ENCODE results near the gene SPA17.

SPA17 gene

DNA sequence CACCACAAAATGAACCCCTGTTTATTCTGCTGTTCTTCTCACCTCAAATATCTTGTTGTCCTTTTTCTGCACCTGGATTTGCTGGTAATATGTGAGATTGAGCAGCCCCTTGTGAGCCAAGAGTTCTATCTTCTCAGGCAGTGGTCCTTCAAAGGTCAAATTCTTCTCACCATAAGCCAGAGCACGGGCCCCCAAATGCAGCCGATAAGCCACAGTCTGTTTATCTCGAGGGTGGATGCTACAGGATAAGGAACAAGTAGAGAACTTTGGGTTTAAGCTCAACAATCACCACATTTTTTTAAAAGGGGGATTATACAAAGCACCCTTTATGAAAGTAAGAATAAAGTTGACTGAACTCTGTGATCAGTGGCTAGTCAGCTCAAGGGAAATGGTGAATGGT lies 35.2 kb upstream of the SPA17 start:
- TF ChIP-seq, protein P1, sequence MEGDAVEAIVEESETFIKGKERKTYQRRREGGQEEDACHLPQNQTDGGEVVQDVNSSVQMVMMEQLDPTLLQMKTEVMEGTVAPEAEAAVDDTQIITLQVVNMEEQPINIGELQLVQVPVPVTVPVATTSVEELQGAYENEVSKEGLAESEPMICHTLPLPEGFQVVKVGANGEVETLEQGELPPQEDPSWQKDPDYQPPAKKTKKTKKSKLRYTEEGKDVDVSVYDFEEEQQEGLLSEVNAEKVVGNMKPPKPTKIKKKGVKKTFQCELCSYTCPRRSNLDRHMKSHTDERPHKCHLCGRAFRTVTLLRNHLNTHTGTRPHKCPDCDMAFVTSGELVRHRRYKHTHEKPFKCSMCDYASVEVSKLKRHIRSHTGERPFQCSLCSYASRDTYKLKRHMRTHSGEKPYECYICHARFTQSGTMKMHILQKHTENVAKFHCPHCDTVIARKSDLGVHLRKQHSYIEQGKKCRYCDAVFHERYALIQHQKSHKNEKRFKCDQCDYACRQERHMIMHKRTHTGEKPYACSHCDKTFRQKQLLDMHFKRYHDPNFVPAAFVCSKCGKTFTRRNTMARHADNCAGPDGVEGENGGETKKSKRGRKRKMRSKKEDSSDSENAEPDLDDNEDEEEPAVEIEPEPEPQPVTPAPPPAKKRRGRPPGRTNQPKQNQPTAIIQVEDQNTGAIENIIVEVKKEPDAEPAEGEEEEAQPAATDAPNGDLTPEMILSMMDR (conservative IDR thresholded peaks at IDR 0.05; ENCODE audit: low read length), result no peak

DNA sequence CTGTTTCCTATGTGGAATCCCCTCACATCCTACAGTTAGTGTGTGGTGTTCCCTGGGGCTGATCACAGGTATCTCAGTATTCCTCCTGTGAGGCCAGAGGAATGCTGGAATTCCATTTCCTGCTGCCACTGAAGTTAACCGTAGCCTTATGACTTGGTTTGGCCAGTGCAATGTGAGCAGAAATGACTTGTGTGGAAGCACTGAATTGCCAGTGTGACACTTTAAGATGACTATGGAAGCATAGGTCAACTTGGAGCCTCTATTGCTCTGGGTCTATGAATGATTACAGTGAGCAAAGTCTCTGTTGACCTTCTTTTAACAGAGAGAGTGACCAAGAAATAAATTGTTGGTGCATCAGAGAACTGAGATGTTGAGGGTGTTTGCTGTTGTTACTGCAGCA lies 34.5 kb upstream of the SPA17 start:
- no peak for DNase-seq (ENCODE audit: low read depth)
- TF ChIP-seq, protein P1 (conservative IDR thresholded peaks at IDR 0.05; ENCODE audit: low read length), result no peak
- no peak overlapping the region for H3K4me3 ChIP-seq (ENCODE audit: low read length)

More for the DNA sequence above, 35.2 kb upstream of the SPA17 start:
- no peak overlapping the region for H3K4me3 ChIP-seq (ENCODE audit: low read length)
- DNase-seq (ENCODE audit: low read depth), result no peak

DNA sequence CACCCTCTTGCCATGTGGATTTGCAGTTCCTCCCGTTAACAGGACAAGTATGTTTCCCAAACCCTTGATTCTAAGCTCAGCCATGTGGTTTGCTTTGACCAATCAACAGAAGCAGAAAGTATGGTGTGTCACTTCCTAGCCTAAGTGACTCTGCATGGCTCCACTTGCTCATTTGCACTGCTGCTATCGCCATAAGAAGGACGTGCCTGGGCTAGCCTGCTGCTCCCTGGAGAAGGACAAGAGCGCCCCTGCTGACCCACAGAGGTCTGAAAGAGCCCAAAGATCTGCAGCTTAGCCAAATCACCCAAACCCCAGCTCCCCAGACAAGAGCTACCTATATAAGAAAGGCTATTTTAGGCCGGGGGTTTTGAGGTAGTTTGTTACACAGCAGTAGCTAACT lies 33.0 kb upstream of the SPA17 start:
- TF ChIP-seq, protein P1 (conservative IDR thresholded peaks at IDR 0.05; ENCODE audit: low read length), result no peak

DNA sequence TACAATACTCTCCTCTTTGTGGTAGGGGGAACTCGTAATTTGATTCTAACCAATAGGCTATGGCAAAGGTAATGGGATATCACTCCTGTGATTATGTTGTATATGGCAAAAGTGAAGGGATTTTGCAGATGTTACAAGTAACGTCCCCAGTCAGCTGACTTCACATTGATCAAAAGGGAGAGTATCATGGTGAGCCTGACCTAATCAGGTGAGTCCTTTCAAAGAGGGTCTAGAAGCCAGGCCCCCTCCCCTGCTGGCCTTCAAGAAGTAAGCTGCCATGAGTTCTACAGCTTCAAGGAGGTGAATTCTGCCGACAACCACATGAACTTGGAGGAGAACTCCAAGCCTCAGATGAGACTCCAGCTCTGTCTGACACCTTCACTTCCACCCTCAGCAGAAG lies 31.1 kb upstream of the SPA17 start:
- no peak for DNase-seq (ENCODE audit: low read depth)
- TF ChIP-seq, protein P1 (conservative IDR thresholded peaks at IDR 0.05; ENCODE audit: low read length), result no peak
- H3K4me3 ChIP-seq (ENCODE audit: low read length), result no peak overlapping the region

More for the DNA sequence above, 33.0 kb upstream of the SPA17 start:
- DNase-seq (ENCODE audit: low read depth), result no peak
- no peak overlapping the region for H3K4me3 ChIP-seq (ENCODE audit: low read length)

DNA sequence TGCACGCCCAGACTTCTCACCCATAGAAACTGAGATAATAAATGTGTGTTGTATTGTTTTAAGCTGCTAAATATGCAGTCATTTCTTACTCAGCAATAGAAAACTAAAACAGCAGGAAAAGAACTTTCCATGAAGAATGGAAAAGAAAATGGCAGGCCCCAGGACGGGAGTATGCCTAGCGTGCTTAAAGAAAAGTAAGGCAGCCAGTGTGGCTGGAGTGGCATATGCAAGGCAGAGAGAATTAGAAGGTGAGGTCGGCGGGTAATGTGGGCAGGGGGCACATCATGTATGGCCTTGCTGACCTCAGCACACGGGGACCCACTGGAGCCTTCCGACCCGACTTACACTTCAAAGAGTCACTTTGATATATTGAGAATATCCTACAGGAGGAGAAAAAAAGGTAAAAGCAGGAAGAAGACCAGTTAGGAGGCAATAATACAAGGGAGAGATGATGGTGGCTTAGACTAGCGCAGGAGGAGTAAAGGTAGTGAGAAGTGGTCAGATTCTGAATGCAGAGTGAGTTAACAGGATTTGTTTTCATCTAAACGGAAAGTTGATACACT lies 30.6 kb upstream of the SPA17 start:
- no peak overlapping the region for H3K4me3 ChIP-seq (ENCODE audit: low read length)
- DNase-seq (ENCODE audit: low read depth), result no peak
- TF ChIP-seq, protein P1 (conservative IDR thresholded peaks at IDR 0.05; ENCODE audit: low read length), result no peak

DNA sequence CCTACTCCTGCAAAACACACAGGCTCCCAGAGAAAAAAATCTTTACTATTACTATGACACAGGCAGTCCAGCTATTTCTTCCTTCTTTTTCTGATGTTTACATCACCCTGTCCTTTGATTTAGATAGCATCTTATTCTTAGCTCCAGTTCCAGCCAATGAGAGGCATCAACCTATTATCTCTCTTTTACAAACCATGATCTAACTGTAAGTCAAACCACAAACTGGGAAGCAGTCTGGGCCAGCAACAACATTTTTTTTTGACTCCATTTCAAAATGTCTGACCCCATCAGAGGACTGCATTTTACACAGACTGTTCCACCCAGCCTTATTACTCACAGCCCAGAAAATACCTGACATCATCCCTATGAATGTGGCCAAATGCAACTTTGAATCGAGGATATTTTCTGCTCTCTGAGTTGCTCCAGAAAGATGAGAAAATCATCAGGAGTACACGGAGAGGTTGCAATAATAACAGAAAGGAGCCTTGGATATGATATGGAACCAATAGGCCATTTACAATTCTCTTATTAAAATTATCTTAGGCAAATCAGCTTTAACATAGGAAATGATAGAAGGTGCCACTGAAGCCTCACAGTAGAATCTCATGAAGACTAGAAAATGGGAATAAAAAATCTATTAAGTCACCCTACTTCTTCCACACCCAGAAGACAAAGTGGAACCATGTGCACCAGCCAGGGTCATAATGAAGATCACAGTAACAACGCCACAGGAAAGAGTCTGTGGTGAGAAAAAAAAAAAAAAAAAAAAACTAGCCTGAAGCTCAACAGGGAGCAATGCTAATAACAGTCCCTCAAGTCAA lies 29.9 kb upstream of the SPA17 start:
- no peak overlapping the region for H3K4me3 ChIP-seq (ENCODE audit: low read length)
- peak; percentile 79 for DNase-seq (ENCODE audit: low read depth)
- TF ChIP-seq, protein P1 (conservative IDR thresholded peaks at IDR 0.05; ENCODE audit: low read length), result no peak
